Gastrocnemius medialis (tissue), 4 donors: ENCODE results near the gene GID8. TPM values are rescaled to one million over a fixed set of nuclear protein-coding genes. Genes with fewer than 3 reads are reported as not detected.

Source experiments
- ATAC-seq, 2 donors: fragments of 150-250 bp; one replicate each; pipeline ENCODE4 v1.9.1; 2016
- DNase-seq, 2 donors: peaks; one replicate each; pipeline ENCODE4 v3.0.0-alpha.2; 2019
- H3K27ac ChIP-seq, 4 donors: fragments of 200-600 bp; sonication (generic); 1 replicate in 1 of 4; 2 replicates in 3 of 4; pipeline ENCODE4 v1.5.1; 2016 to 2018; ENCODE audit warnings: mild to moderate bottlenecking in 2 of 4, moderate library complexity in 1 of 4
- H3K27me3 ChIP-seq, 3 donors: fragments of 200-600 bp; sonication (generic) in 2 of 3; 1 replicate in 1 of 3; 2 replicates in 2 of 3; pipeline versions ENCODE4 v1.5.1 to v1.6.0; 2016 to 2019; ENCODE audit warnings: mild to moderate bottlenecking in 1 of 3, moderate library complexity in 1 of 3
- H3K36me3 ChIP-seq, 2 donors: fragments of 200-600 bp; sonication (generic) in 1 of 2; one replicate each; pipeline ENCODE4 v1.5.1; 2017 to 2018
- H3K4me1 ChIP-seq, 2 donors: fragments of 200-600 bp; sonication (generic) in 1 of 2; one replicate each; pipeline ENCODE4 v1.5.1; 2016 to 2017; ENCODE audit warnings: mild to moderate bottlenecking in 2 of 2
- H3K4me3 ChIP-seq, 4 donors: fragments of 200-600 bp; sonication (generic) in 3 of 4; 1 replicate in 1 of 4; 2 replicates in 3 of 4; pipeline ENCODE4 v1.5.1; 2016 to 2019; ENCODE audit warnings: mild to moderate bottlenecking in 2 of 4
- H3K9me3 ChIP-seq, 3 donors: fragments of 200-600 bp; sonication (generic) in 2 of 3; 1 replicate in 1 of 3; 2 replicates in 2 of 3; pipeline ENCODE4 v1.5.1; 2016 to 2019
- CTCF ChIP-seq, 5 experiments: fragments of 450-650 bp in 3 of 5; fragments of 200-600 bp in 2 of 5; sonication (generic) in 2 of 5; IDR thresholded peaks in 4 of 5; conservative IDR thresholded peaks in 1 of 5; 1 replicate in 4 of 5; 2 replicates in 1 of 5; pipeline ENCODE4 v1.5.1; 2016 to 2019; ENCODE audit warnings: antibody characterized with exemption in 5 of 5, mild to moderate bottlenecking in 3 of 5, moderate library complexity in 3 of 5
- POLR2A ChIP-seq, 2 donors: fragments of 450-650 bp; IDR thresholded peaks; one replicate each; pipeline ENCODE4 v1.6.1; 2017; ENCODE audit warnings: antibody characterized with exemption in 2 of 2, mild to moderate bottlenecking in 2 of 2, moderate library complexity in 2 of 2
- in situ Hi-C, 4 donors: fragments of 200-750 bp; cut with MboI; loops; one replicate each; pipeline versions ENCODE4 v1.15.0 to v1.8.0; 2017; ENCODE audit warnings: low sequenced_read_pairs in 4 of 4
- intact Hi-C: fragments of 100-400 bp; cut with DNase I; formaldehyde crosslinking; loops from one replicate; pipeline ENCODE4 v1.15.1; 2023; ENCODE audit warnings: low total_unique reads
- total RNA-seq, 4 donors: library from RNA; depleted of rRNA; stranded (reverse); fragments of >200 nt; gene quantifications; one replicate each; pipeline versions ENCODE4 v1.1.0 to v1.2.3, GENCODE V29; 2016

Gene GID8
- total RNA-seq, 4 donors from 2014 or later, result 12.8 to 16.2 (median 13.5) TPM

DNA sequence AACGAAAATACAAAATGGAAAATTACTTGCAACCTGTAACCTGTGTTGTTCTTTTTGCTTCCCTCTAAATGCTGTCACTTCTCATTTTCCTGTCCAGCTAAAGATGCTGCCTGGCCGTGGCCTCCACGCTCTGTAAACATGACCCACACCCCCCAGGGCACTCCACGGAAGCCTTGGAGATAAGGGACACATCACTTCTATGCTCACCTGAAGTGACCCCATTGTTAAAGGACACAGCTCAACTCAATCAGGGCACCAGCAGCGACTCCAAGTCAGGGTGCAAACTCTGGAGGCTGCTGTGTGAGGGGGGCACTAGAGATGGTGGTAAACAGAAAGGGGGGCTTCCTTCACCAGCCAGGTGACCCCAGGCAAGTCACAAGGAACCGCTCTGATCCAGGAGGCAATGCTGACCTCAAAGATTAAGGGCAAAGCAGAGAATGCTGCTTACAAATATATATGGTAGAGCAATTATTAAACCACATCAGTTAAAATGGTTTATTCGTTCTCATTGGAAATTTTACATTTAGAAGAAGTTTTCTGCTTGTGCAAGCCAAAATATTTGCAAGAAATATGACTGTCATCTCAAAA lies 24.8 kb upstream of the GID8 start:
- peaks cover 50% of the 10 kb centered on the region in 2 donors for H3K4me1 ChIP-seq
- H3K36me3 ChIP-seq, result peaks cover 0 to 39% of the 10 kb centered on the region in 2 donors
- no peak for ATAC-seq

DNA sequence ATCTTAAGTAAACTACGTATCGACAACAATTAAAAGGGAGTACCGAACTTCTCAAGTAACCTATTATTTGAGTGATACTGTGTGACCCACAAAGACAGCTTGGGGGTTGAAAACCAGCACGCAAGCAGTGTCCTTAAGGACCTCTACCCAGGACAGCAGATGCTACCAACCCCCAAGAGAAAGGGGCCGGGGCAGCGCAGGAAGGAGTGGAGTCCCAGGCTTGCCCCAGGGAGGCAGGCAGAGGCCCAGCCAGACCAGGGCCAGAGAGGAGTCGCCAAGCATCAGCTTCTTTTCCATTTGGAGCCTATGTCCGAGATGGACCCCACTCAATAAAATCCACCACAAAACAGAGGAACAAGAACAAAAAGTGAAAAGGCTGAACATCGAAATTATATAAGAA lies 23.5 kb upstream of the GID8 start:
- H3K4me3 ChIP-seq, result no peak overlapping the region
- peaks cover 63% of the 10 kb centered on the region in 2 donors for H3K4me1 ChIP-seq
- H3K27me3 ChIP-seq, result no peaks in the 10 kb centered on the region
- peaks cover 0 to 26% of the 10 kb centered on the region in 2 donors for H3K36me3 ChIP-seq
- no peaks in the 10 kb centered on the region for H3K9me3 ChIP-seq
- DNase-seq, result no peak
- in situ Hi-C loops, result no loop called here
- no peak overlapping the region for H3K27ac ChIP-seq
- no peak for TF ChIP-seq CTCF (IDR thresholded peaks at IDR 0.05 in 4 of 5, conservative IDR thresholded peaks at IDR 0.05 in 1 of 5)
- intact Hi-C loops, result no loop called here
- peak in 1 of 2 donors; percentile 24 for ATAC-seq

More for the DNA sequence above, 24.8 kb upstream of the GID8 start:
- no peak for TF ChIP-seq CTCF (IDR thresholded peaks at IDR 0.05 in 4 of 5, conservative IDR thresholded peaks at IDR 0.05 in 1 of 5)
- TF ChIP-seq POLR2A (IDR thresholded peaks at IDR 0.05), result no peak
- H3K9me3 ChIP-seq, result no peaks in the 10 kb centered on the region
- in situ Hi-C loops (no loop called here), intact Hi-C loops (no loop called here)
- H3K27ac ChIP-seq, result no peak overlapping the region
- no peak for DNase-seq
- no peaks in the 10 kb centered on the region for H3K27me3 ChIP-seq
- no peak overlapping the region for H3K4me3 ChIP-seq

- Histone ChIP-seq H3K4me1 (peaks cover 68 to 69% of the 10 kb centered on the region in 2 donors), H3K27ac (no peak overlapping the region), H3K4me3 (peak overlapping the region in 3 of 4 donors; percentile 1 to 16 (median 6)), H3K36me3 (peaks cover 0 to 21% of the 10 kb centered on the region in 2 donors), H3K27me3 (no peaks in the 10 kb centered on the region), H3K9me3 (no peaks in the 10 kb centered on the region)
- DNase-seq, result no peak
- intact Hi-C loops (no loop called here), in situ Hi-C loops (no loop called here)
- peak; percentile 69 to 81 for ATAC-seq
- no peak for TF ChIP-seq CTCF (IDR thresholded peaks at IDR 0.05 in 4 of 5, conservative IDR thresholded peaks at IDR 0.05 in 1 of 5)
- no peak for TF ChIP-seq POLR2A (IDR thresholded peaks at IDR 0.05)
These were observed 22.9 kb upstream of the GID8 start for GRCh38 chr20:62914970-62915457.

- H3K4me3 ChIP-seq, result no peak overlapping the region
- H3K9me3 ChIP-seq, result no peaks in the 10 kb centered on the region
- DNase-seq (no peak), ATAC-seq (no peak)
- in situ Hi-C loops (no loop called here), intact Hi-C loops (no loop called here)
- H3K36me3 ChIP-seq, result peaks cover 0 to 2% of the 10 kb centered on the region in 2 donors
- H3K4me1 ChIP-seq, result peaks cover 85 to 88% of the 10 kb centered on the region in 2 donors
- TF ChIP-seq POLR2A (IDR thresholded peaks at IDR 0.05) (no peak), CTCF (IDR thresholded peaks at IDR 0.05 in 4 of 5, conservative IDR thresholded peaks at IDR 0.05 in 1 of 5) (no peak)
- no peaks in the 10 kb centered on the region for H3K27me3 ChIP-seq
- H3K27ac ChIP-seq, result no peak overlapping the region
These were observed 21.1 kb upstream of the GID8 start for GRCh38 chr20:62916703-62917476.
